Smooth muscle cell (in vitro differentiated cells): Measurements from ENCODE around the gene ACTMAP. TPM values are rescaled to one million over a fixed set of nuclear protein-coding genes. Genes with fewer than 3 reads are reported as not detected.

Experiments
- DNase-seq: peaks from one replicate; lab custom pipeline; 2025; ENCODE audit not compliant: unreplicated experiment; lab: John Stamatoyannopoulos, UW
- H2AFZ ChIP-seq: fragments of 200-600 bp; sonication (generic); 2 replicates; pipeline ENCODE4 v1.6.0; 2016; ENCODE audit warnings: antibody characterized with exemption, low read depth, mild to moderate bottlenecking
- H3F3A ChIP-seq: fragments of 200-600 bp; sonication (generic); 2 replicates; pipeline ENCODE4 v1.6.0; 2017; ENCODE audit warnings: antibody characterized with exemption, low read depth
- H3K27ac ChIP-seq: fragments of 200-600 bp; sonication (generic); 2 replicates; pipeline ENCODE4 v1.5.1; 2016; ENCODE audit warnings: low read depth, mild to moderate bottlenecking
- H3K27me3 ChIP-seq: fragments of 200-600 bp; sonication (generic); 2 replicates; pipeline ENCODE4 v1.6.1; 2016; ENCODE audit warnings: low read depth, mild to moderate bottlenecking
- H3K36me3 ChIP-seq: fragments of 200-600 bp; sonication (generic); 2 replicates; pipeline ENCODE4 v1.5.1; 2016; ENCODE audit warnings: low read depth
- H3K4me1 ChIP-seq: fragments of 200-600 bp; sonication (generic); 2 replicates; pipeline ENCODE4 v1.5.1; 2016; ENCODE audit warnings: low read depth
- H3K4me2 ChIP-seq: fragments of 200-600 bp; sonication (generic); 2 replicates; pipeline ENCODE4 v1.6.0; 2016; ENCODE audit warnings: mild to moderate bottlenecking
- H3K4me3 ChIP-seq: fragments of 200-600 bp; sonication (generic); 2 replicates; pipeline ENCODE4 v1.5.1; 2016; ENCODE audit warnings: mild to moderate bottlenecking
- H3K79me2 ChIP-seq: fragments of 200-600 bp; sonication (generic); 2 replicates; pipeline ENCODE4 v1.6.0; 2016; ENCODE audit warnings: low read depth, mild to moderate bottlenecking
- H3K9ac ChIP-seq: fragments of 200-600 bp; sonication (generic); 2 replicates; pipeline ENCODE4 v1.6.0; 2016; ENCODE audit warnings: low read depth
- H3K9me3 ChIP-seq: fragments of 200-600 bp; sonication (generic); replicated peaks from 2 replicates; pipeline ENCODE4 v1.5.1; 2016; ENCODE audit warnings: low read depth
- H4K20me1 ChIP-seq: fragments of 200-600 bp; sonication (generic); 2 replicates; pipeline ENCODE4 v1.6.0; 2016; ENCODE audit warnings: low read depth
- WGBS: methylation state at CpG from one replicate; pipeline ENCODE4 v1.1.7; 2016; ENCODE audit warnings: low lambda C conversion rate; 5-methylcytosine and 5-hydroxymethylcytosine counted together
- polyA plus RNA-seq: library from polyadenylated mRNA; unstranded; fragments of >200 nt; fragmentation: Nextera tagmentation; extraction: Ambion mirVana; gene quantifications from 2 replicates; pipeline ENCODE4 v1.2.1, GENCODE V29; 2016
- total RNA-seq: library from RNA; depleted of rRNA; stranded (reverse); fragments of >200 nt; gene quantifications from 2 replicates; pipeline ENCODE4 v1.2.3, GENCODE V29; 2014
- TF ChIP-seq, protein P1 (sequence below): fragments of 200-600 bp; sonication (generic); IDR thresholded peaks from 2 replicates; pipeline ENCODE4 v1.5.1; 2017; ENCODE audit warnings: borderline replicate concordance, mild to moderate bottlenecking, antibody characterized with exemption; ENCODE audit not compliant: insufficient read depth, poor library complexity, severe bottlenecking

The ACTMAP gene
- total and polyA plus RNA-seq, 2 experiments from 2014 or later = 2.9 to 8.6 TPM

DNA sequence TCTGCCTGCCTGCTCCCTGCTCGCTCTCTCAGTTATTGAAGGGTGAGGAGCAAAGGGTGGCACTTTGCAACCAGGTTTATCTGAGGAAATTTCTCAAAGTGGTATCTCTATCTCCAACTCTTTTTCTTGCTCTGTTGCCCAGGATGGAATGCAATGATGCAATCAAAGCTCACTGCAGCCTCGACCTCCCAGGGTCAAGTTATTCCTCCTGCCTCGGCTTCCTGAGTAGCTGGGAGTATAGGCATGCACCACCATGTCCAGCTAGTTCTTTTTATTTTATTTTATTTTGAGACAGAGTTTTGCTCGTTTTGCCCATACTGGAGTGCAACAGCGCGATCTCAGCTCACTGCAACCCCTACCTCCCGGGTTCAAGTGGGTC lies 4.9 kb downstream of the ACTMAP start:
- Histone ChIP-seq H3K79me2 (no peaks in the 10 kb centered on the region), H3K4me2 (peak overlapping the region; percentile 13), H4K20me1 (no peaks in the 10 kb centered on the region), H3K36me3 (no peaks in the 10 kb centered on the region), H3K4me3 (no peak overlapping the region), H3K9me3 (no peaks in the 10 kb centered on the region), H3K4me1 (peaks cover 11% of the 10 kb centered on the region), H3K27me3 (no peaks in the 10 kb centered on the region), H2AFZ (no peak overlapping the region), H3K27ac (peak overlapping the region; percentile 60), H3K9ac (no peak overlapping the region), H3F3A (peaks cover 8% of the 10 kb centered on the region)
- TF ChIP-seq, protein P1, sequence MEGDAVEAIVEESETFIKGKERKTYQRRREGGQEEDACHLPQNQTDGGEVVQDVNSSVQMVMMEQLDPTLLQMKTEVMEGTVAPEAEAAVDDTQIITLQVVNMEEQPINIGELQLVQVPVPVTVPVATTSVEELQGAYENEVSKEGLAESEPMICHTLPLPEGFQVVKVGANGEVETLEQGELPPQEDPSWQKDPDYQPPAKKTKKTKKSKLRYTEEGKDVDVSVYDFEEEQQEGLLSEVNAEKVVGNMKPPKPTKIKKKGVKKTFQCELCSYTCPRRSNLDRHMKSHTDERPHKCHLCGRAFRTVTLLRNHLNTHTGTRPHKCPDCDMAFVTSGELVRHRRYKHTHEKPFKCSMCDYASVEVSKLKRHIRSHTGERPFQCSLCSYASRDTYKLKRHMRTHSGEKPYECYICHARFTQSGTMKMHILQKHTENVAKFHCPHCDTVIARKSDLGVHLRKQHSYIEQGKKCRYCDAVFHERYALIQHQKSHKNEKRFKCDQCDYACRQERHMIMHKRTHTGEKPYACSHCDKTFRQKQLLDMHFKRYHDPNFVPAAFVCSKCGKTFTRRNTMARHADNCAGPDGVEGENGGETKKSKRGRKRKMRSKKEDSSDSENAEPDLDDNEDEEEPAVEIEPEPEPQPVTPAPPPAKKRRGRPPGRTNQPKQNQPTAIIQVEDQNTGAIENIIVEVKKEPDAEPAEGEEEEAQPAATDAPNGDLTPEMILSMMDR = no peak
- 66% methylated on average over 7 of the region's 7 CpGs for WGBS
- DNase-seq = no peak

DNA sequence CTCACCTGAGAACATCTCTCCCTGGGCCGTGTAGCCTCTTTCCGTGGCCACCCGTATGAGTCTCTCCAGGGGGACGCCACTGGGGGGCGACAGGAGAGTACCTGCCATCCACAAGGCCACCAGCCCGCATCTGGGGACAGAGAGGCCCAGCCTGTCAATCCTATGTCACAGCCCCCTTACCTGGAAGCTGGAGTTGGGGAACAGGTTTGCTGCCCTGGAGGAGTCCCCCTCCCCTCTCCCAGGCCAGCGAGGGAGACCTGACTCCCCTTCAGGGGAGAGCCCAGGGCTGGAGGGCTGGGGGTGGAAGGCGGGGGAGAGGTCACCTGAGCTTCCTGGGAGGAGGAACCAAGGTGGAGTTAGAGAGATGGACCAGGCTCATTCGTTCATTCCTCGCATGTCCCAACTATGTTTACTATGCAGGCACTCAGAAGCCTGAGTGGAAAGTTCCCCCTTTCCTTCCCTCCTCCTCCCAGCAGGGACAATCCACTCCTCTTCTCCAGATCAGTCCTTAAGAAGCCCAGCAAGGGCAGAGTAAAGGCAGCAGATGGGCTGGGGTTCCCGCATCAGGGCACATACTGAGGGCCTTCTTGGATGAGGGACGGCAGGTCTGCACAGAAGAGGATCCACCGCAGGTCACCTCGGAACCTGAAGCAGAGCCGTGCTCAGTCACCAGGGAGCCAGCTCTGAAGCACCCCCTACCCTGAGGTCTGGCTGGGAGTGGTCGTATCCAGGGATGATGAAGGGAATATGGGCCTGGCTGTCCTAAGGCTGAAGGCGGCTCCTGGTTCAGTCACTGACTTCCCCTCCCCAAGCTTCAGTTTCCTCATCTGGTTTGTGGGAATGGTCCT lies 5.5 kb downstream of the ACTMAP start:
- Histone ChIP-seq H4K20me1 (no peaks in the 10 kb centered on the region), H2AFZ (no peak overlapping the region), H3K27ac (peak overlapping the region; percentile 60), H3K9me3 (no peaks in the 10 kb centered on the region), H3K79me2 (no peaks in the 10 kb centered on the region), H3F3A (peaks cover 8% of the 10 kb centered on the region), H3K4me1 (peaks cover 7% of the 10 kb centered on the region), H3K27me3 (no peaks in the 10 kb centered on the region), H3K4me2 (peak overlapping the region; percentile 13), H3K4me3 (no peak overlapping the region), H3K9ac (no peak overlapping the region), H3K36me3 (no peaks in the 10 kb centered on the region)
- DNase-seq = no peak
- WGBS = 53% methylated on average over 17 of the region's 17 CpGs
- TF ChIP-seq, protein P1 = peak; percentile 7

DNA sequence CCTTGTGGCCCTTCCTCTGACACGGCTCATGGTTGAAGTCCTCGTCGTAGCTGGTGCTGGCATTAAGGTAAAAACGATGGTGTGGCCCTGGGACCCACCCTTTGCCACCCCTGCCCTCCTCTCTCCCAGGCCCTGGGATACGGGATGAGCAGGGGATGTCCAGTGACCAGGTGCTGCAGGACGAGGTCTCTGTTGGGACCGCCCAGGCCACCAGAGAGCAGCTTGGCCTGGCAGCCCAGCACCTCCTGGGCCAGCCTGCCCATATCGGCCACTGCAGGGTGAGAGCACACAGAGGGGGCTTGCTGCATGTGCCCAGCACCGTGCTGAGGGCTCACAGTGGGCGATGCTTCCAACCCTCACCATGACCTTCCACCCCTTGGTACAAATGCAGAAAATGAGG lies 6.4 kb downstream of the ACTMAP start:
- Histone ChIP-seq H3K9ac (no peak overlapping the region), H2AFZ (no peak overlapping the region), H3K4me1 (no peaks in the 10 kb centered on the region), H3K79me2 (no peaks in the 10 kb centered on the region), H3K27me3 (no peaks in the 10 kb centered on the region), H3K27ac (no peak overlapping the region), H3K4me3 (no peak overlapping the region), H3K9me3 (no peaks in the 10 kb centered on the region), H3F3A (peaks cover 8% of the 10 kb centered on the region), H3K36me3 (no peaks in the 10 kb centered on the region), H4K20me1 (no peaks in the 10 kb centered on the region), H3K4me2 (no peak overlapping the region)
- TF ChIP-seq, protein P1 = no peak
- 94% methylated on average over 9 of the region's 10 CpGs for WGBS
- DNase-seq = no peak

DNA sequence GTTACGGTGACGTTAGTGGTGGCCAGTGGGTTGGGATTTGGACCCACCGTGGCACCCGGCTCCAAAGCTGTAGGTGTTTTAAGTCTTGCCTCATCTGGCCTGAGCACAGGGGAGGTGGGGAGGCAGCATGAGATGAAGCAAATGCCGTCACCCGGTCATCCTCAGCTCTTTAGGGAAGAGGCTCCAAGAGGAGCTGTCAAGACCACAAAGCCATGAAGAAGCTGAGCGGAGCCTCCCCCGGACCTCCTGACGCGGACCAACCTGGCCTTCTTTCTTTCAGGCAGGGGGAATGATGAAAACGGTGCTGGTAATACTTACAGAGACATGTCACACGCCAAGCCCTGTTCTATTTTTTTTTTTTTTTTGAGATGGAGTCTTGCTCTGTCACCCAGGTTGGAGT lies 7.4 kb downstream of the ACTMAP start:
- DNase-seq = no peak
- no peaks in the 10 kb centered on the region for H3K27me3 ChIP-seq
- H3K9me3 ChIP-seq = no peaks in the 10 kb centered on the region
- peaks cover 8% of the 10 kb centered on the region for H3F3A ChIP-seq
- H2AFZ ChIP-seq = no peak overlapping the region
- no peaks in the 10 kb centered on the region for H4K20me1 ChIP-seq
- no peaks in the 10 kb centered on the region for H3K79me2 ChIP-seq
- 97% methylated on average over 12 of the region's 12 CpGs for WGBS
- TF ChIP-seq, protein P1 = no peak
- no peak overlapping the region for H3K27ac ChIP-seq
- no peak overlapping the region for H3K4me2 ChIP-seq
- H3K4me1 ChIP-seq = no peaks in the 10 kb centered on the region
- H3K4me3 ChIP-seq = no peak overlapping the region
- no peaks in the 10 kb centered on the region for H3K36me3 ChIP-seq
- no peak overlapping the region for H3K9ac ChIP-seq
